GM21390 (cell line): ENCODE data around the gene BBOF1.

Experiments
- ATAC-seq: cut with Tn5 transposase; IDR thresholded peaks from one replicate; pipeline ENCODE4 v1.9.1; 2021; ENCODE audit not compliant: unreplicated experiment

BBOF1 gene

DNA sequence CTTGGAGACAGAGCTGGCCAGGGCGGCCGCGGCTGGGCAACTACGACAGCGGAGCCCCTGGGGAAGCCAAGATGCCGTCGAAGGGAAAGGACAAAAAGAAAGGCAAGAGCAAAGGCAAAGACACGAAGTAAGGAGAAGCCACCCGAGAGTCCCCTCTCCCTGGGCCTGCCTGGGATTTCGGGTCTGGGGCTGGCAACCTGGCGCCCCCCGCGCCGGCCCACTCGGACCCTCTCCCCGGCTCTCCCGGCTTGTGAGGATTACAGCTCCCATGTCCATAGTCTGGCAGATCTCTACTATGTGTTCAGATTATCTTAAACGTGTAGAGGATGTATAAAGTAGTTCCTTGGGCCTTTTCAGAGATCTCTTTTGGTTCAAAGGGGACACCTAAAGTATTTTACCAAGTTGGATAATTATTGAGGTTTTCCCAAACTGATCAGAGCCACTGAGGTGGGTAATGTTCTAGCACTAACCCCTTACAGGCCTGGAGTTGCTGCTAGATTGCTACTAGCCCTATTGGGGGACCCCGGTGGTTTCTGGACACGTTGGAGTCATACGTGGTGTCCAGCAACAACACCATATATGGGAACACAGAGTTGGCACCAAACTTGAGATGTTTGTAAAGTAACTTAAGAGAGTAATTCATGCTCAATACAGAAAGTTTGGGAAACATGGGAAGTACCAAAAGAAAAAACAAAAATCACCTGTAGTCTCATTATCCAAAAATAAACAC, 424 bp downstream of the BBOF1 start:
- ATAC-seq = no peak

DNA sequence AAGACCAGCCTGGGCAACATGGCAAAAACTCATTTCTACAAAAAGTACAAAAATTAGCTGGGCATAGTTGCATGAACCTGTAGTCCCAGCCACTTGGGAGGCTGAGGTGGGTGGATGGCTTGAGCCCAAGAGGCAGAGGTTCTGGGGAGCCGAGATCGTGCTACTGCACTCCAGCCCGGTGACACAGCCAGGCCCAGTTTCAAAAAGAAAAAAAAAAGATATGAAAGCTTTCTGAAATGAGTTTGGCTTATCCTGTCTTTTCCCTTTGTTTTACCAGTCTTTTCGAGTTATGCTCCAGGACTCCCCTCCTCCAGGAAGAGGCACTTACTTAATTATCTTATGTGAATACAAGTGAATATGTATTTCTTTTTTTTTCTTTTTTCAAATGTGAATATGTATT, 3.2 kb downstream of the BBOF1 start:
- ATAC-seq = no peak

DNA sequence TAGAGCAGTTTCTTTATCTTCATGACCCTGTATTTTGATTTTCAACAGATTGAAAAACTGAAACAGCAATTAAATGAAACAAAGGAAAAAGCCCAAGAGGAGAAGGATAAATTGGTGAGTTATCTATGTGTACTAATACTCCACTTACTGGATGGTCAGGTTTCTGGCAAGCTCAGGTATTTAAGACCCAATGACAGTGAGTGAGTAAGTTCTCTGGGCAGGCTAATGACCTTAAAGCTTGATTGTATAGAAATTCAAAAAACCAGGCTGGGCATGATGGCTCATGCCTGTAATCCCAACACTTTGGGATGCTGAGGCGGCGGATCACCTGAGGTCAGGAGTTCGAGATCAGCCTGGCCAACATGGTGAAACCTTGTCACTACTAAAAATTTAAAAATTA, 10.0 kb downstream of the BBOF1 start:
- ATAC-seq = no peak

DNA sequence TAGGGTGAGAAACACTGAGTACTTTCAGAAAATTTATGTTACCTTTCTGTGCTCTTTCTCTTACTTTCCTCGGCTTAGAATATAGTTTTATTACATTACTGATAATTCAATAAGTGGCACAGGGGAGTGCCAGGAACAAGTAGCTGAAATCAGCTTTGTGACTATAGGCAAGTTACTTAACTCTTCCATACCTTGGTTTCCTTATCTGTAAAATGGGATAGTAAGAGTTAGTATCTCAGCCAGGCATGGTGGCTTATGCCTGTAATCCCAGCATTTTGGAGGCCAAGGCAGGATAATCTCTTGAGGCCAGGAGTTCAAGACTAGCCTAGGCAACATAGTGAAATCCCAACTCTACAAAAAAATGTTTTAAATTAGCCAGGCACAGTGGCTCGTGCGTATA, 15.4 kb downstream of the BBOF1 start:
- ATAC-seq = no peak

DNA sequence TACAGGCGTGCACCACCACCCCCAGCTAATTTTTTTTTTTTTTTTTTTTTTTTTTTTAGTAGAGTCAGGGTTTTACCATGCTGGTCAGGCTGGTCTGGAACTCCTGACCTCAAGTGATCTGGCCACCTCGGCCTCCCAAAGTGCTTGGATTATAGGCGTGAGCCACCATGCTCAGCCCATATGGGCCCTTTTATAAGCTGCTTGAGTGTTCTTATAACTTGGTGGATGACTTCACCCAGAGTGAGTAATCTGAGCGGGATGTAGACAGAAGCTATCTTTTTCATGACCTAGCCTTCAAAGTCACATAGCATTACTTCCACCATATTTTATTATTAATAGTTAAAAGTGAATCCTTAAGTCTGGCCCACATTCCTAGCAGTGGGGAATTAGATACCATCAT, 16.4 kb downstream of the BBOF1 start:
- ATAC-seq = no peak

DNA sequence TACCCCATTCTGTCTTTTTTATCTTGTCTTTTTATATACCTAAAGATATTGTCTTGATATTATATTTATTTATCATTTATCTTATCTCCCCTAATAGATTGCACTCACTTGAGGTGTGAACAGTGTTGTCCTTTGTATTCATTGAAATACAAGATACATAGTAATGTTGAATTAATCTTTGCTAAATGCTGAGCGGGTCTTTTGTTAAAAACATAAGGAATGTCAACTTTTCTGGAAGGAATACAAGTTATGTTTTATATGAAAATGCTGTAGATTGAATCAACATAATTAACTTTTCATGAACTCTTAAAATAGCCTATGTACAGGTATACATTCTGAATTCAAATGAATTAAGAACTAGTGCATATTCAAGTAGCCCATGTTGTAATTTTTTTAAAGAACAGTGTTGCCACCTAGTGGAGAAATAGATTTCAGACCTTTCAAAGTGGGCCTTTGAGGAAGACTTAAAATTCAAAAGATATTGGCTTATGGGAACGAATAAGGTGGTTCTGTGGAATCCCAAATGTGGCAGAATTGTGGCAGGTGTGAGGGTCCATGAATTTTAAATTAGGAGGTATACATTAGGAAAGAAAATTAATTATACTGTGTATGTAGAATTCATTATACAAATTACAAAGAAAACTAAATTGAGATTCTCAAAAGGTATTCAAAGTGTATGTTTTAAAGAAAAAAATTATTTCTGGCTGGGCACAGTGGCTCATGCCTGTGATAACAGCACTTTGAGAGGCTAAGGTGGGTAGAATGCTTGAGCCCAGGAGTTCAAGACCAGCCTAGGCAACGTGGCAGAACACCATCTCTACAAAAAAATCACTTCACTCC, 19.1 kb downstream of the BBOF1 start:
- no peak for ATAC-seq

DNA sequence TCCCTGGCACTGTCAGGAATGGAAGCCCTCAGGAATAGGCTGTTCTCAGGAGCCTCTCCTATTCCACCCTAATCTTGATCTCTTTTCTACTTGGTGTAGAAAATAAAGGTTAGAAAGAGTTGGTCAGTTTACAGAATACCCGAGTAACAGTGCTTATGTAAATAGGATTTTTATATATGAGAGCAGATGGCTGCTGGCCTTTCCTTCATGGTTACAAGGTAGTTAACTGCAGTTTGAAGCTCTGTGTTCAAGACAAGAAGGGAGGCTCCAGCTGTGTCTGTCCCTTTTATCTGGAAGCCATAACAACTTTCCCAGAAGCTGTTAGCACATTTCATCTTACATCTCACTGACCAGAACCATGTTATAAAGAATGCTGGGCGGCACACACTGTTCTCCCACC, 23.1 kb downstream of the BBOF1 start:
- no peak for ATAC-seq

DNA sequence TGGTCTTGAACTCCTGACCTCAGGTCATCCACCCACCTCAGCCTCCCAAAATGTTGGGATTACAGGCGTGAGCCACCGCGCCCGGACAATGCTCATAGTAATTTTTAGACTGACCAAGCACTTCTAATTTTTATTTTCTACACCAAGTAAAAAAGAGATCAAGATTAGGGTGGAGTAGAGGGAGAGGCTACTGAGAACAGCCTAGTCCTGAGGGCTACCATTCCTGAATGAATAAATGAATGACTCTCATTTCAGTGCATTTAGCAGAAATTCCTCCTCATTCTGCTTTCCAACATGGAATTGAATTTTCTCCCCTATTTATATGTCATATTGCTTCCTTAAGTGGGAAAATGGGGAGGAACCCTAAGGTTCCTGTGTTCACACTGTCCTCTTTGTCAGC, 26.4 kb downstream of the BBOF1 start:
- no peak for ATAC-seq

DNA sequence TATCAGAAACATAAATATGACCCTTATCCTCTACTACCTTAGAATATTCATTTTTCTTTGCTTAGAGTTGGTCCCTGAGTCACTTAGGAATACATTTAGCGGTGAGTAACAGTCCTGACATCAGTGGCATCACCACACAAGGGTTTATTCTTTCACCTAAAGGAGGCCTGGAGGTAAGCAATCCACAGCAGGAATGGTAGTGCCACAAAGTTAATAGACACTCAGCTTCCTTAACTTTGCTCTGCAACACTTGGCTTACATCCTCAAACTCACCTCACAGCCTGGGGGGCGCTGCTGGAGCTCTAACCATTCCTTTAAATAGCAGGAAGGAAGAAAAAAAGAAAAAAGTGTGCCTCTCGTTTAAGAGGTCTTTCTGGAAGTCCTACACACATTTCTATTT, 29.1 kb downstream of the BBOF1 start:
- no peak for ATAC-seq

DNA sequence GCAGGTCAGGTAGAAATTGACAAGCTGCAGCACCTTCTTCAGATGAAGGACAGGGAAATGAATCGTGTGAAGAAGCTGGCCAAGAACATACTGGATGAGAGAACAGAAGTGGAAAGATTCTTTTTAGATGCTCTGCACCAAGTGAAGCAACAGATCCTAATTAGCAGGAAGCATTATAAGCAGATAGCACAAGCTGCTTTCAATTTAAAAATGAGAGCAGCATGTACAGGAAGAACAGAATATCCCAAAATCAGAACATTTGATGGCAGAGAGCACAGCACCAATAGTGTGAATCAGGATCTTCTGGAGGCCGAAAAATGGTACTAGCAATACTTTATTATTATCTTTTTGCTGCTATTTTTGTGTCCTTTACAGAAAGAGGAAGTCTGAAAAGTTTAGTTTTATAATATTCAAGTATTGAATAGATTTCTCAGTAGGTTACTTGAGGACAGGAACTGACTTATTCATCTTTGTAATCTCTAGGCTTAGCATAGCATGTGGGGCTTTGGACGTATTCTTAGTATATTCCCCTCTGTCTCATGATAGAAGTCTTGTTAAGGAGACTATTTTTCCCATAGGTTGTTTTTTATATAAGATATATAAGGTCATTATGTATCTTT, 30.8 kb downstream of the BBOF1 start:
- no peak for ATAC-seq

DNA sequence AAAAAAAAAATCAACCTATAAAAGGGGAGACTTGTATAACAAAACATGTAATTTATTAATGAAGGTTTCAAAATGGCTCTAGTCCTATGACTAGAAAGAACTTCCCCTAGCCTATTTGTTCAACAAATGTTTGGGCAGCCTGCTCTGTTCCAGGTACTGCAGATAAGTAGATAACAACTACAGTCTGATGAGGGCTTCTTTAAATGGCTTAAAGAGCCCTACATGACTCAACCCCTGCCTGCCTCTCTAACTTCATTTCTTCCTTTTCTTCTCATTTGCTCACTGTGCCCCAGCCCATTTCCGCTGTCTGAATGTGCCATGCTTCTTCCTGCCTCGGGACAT, 43.6 kb downstream of the BBOF1 start:
- no peak for ATAC-seq

DNA sequence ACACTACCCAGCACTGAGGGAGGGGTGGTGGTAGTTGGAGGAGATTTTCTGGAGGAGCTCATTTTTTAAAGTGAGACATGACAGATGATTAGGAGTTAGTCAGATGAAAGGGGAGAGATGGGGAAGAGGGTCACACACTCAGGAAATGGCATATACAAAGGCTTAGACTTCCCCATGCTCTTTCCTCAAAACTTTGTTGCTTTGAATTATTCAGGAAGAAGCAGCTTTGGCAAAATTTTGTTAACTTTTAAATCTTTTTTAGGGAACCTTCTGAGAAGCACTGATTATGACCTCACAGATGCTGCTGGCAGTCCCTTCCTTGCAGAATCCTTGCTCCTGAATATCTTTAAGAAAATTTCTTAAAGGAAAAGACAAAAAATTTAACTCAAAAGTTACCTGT, 45.3 kb downstream of the BBOF1 start:
- ATAC-seq = no peak

DNA sequence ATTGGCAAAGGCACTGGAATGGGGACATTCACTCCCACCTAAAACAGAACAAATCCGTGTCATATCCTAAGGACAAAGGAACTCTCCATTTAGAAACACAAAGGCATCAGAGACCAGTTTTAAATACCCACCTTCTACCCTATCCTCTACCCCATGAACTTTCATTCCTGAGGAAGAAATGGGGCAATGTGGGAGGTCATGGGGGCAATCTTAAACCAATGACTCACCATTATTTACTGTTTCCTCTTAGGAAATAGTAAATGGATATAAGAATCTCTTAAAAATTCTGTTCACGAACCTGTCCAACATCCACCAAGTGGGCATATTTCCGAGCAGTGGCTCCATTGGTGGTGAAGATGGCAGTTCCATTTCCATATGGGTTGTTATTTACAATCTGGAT, 45.7 kb downstream of the BBOF1 start:
- ATAC-seq = no peak

DNA sequence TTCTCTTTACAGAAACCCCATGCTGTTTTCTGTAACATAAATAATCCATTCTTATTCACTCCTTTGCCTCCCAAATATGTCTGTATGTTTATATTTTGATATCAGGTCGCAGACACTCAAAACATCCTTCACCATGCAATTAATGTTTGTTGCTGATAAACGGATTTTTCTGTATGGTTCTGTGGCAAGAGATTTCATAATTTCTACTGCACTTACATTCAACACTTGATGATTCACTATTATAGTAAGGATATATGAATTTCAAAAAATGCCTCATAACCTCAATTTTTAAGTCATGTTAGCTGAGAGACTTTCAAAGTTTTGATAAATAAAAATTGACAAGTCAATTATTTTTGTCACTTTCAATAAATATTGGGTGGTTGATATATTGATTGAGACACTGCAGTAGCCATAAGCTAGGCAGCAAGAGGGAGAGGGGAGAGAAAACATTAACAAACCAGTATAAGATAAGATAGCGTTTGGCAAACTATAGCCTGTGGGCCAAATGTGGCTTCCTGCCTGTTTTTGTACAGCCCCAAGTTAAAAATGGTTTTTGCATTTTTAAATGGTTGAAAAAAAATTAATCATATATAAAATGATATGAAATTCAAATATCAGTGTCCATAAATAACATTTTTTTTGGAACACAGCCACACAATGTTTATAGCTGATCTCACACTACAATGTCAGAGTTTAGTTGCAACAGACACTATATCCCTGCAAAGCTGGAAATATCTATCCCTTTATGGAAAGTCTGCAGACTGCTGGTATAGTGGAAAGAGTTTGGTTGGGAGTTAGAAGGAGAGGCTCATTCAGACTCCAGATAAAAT, 46.8 kb downstream of the BBOF1 start:
- ATAC-seq = no peak

DNA sequence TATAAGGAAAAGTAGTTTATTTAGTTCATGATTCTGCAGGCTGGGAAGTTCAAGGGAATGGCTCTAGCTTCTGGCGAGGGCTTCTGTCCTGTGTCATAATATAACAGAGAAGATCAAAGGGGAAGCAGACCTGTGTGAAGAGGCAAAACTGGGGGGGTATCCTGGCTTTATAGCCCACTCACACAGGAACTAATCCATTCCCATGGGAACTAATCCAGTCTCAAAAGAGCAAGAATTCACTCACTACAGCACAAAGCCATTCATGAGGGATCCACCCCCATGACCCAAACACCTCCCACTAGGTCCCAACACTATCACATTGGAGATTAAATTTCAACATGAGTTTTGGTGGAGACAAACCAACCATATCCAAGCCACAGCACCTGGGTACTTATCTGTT, 58.3 kb downstream of the BBOF1 start:
- ATAC-seq = no peak

DNA sequence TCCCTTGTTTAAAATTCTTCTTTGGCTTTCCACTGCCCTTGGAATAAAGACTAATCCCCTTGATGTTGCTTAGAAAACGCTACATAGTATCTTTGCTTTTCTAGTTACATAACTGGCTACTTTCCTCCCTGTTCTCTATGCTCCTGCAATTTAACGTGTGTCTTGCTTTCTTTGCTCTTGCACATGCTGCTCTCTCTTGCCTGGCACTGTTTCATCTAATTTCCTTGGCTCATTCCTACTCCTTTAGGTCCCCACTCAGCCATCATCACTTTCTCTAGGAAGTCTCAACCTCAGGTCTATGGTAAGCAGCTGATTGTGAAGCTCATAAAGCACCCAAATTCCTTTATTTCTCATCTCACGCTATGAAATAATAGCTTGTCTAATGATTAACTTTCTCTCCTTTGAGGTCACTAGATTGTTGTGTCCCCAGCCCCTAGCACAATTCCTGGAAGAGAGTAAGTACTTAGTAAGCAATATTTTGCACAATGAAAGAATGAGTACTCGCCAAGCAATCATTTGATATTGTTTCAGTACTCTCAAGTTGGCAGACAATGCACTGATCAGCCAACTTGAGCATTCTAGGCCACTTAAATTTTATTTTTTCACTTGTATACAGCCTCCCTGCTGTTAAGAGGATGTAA, 61.8 kb downstream of the BBOF1 start:
- ATAC-seq = no peak

DNA sequence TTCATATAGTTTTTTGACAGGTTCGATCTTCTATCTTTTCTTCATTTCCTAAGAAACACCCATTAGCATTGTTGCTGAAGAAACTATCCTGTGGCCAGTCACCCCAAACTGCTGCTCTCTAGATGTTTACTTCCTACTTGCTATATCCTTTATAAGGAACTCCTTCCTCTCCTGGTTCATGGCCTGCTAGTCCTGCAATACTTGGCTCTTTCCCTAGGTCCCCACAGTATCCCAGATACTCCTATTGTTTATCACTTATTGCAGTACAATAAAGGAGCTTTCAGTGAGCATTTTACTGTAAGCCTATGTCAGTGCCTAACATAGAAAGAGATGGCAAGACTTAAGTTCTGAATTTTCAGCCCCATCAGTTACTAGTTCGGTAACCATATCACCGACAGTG, 62.3 kb downstream of the BBOF1 start:
- ATAC-seq = no peak

DNA sequence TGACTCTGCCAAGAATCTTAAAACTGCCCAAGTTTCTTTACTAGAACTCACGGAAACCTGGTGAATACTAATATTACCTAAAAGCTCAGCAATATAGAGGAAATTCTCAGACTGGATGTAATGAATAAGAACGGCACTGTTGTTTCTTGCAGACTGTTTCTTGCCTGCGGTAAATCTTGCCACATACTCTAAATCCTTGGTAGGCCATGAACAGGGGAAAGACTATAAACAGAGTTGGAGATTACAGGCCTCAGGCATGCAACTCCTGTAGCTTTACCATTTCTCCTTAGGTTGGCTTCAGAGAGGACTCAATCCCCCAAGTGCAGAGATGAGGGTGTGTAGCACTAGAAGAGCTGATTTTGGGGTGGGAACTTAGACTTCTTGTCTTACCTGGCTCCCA, 64.0 kb downstream of the BBOF1 start:
- ATAC-seq = no peak

DNA sequence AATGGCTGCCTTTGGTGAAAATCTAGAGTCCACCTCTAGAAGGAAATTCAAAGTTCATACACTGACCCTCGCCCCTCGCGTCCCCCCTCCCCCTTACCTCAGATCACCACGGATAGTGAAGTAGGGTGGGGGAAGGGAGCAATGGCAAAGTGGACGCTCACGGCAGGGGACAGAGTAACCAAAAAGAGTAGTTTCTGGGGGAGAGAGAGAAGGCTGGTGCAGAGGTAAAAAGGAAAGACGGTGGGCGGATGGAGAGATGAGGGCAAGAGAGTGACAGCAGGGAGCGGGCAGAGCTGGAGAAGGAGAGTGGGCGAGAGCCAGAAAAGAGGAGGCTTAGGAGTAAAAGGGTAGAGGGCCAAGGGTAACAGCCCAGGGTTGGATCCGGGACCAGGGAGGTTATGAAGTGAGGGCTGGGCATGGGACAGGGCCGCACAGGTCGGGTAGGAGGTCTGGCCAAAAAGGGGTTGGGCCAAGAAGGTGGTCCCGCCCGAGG, 64.7 kb downstream of the BBOF1 start:
- peak; percentile 17 for ATAC-seq

DNA sequence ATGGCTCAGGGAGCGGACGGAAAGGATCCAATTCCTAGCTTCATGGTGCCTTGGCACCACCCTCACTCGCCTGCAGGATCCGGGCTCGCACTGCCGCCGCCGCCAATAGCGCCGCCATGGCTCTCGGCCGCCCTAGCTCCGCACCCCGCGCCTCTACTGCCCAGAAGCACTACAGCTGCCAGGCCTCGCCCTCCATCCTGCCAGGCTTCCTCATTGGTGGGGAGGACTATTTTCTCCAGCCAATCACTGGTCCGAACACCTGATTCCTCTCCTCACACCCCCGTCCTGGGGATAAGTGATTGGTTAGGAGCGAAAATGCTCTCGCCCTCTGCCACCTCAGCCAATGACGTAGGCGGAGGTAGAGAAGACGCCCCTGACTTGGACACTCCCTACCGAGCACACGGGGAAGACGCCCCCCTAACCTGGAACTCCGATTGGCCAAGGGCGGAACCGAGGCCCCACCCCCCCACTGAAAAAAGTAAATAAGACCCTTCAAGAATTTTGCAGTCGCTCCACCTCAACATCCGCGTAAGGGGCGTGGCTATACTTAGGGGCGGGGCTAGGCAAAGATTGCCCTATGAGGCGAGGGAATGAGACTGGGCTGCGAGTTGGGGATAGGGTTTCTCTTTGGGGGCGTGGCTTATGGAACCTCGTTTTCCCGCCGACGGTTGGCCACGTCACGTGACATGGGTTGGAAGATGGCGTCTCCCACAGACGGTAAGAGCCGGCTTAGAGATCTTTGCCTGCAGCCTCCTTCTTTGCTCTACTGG, 65.3 kb downstream of the BBOF1 start, which contains the start of the genes ALDH6A1 and LIN52:
ALDH6A1 (minus strand) TSS at position 177 of the 770 bp plus-strand sequence; CDS start at position 118, 59 bp downstream.
LIN52 (plus strand) TSS at position 680 of the 770 bp plus-strand sequence; CDS start at position 699, 19 bp downstream.
- peak; percentile 85 for ATAC-seq
